NCI-H2196 treated with DMSO at 0.1 percent for 48 hours (cell line): ENCODE data around the gene ATRNL1.
"Not testable (repeated sequence)": the region's sequence is repeated elsewhere in the genome, so short reads cannot be mapped to it uniquely, and the experiment has no call there.

Experiments used
- DNase-seq: peaks from one replicate; lab custom pipeline; 2025; ENCODE audit not compliant: unreplicated experiment; lab: John Stamatoyannopoulos, UW

Gene ATRNL1

GRCh38 chr10:115744089-115744488 lies 650.9 kb downstream of the ATRNL1 start:
- no peak for DNase-seq

GRCh38 chr10:115745943-115746342 lies 652.8 kb downstream of the ATRNL1 start:
- DNase-seq: no peak

- DNase-seq: no peak
These were observed 654.6 kb downstream of the ATRNL1 start for GRCh38 chr10:115747811-115748210.

GRCh38 chr10:115758488-115758887 lies 665.3 kb downstream of the ATRNL1 start:
- DNase-seq: not testable (repeated sequence)

GRCh38 chr10:115760131-115760530 lies 667.0 kb downstream of the ATRNL1 start:
- DNase-seq: no peak

GRCh38 chr10:115761166-115761565 lies 668.0 kb downstream of the ATRNL1 start:
- no peak for DNase-seq

- DNase-seq: no peak
These were observed 668.9 kb downstream of the ATRNL1 start for GRCh38 chr10:115762029-115762428.

- DNase-seq: no peak
These were observed 678.6 kb downstream of the ATRNL1 start for GRCh38 chr10:115771755-115772154.

- DNase-seq: no peak
These were observed 679.4 kb downstream of the ATRNL1 start for GRCh38 chr10:115772606-115773005.

GRCh38 chr10:115773832-115774231 lies 680.7 kb downstream of the ATRNL1 start:
- DNase-seq: no peak

GRCh38 chr10:115774721-115775120 lies 681.6 kb downstream of the ATRNL1 start:
- DNase-seq: no peak

- no peak for DNase-seq
These were observed 684.5 kb downstream of the ATRNL1 start for GRCh38 chr10:115777646-115778045.

- no peak for DNase-seq
These were observed 697.1 kb downstream of the ATRNL1 start for GRCh38 chr10:115790220-115790619.

- no peak for DNase-seq
These were observed 702.8 kb downstream of the ATRNL1 start for GRCh38 chr10:115795964-115796363.

- no peak for DNase-seq
These were observed 708.3 kb downstream of the ATRNL1 start for GRCh38 chr10:115801457-115801856.

- DNase-seq: no peak
These were observed 708.8 kb downstream of the ATRNL1 start for GRCh38 chr10:115801992-115802391.

GRCh38 chr10:115802911-115803310 lies 709.7 kb downstream of the ATRNL1 start:
- no peak for DNase-seq

- DNase-seq: no peak
These were observed 721.4 kb downstream of the ATRNL1 start for GRCh38 chr10:115814542-115814941.

- DNase-seq: no peak
These were observed 724.8 kb downstream of the ATRNL1 start for GRCh38 chr10:115818012-115818411.

GRCh38 chr10:115826396-115826795 lies 733.2 kb downstream of the ATRNL1 start:
- no peak for DNase-seq

GRCh38 chr10:115827231-115828009 lies 734.3 kb downstream of the ATRNL1 start:
- DNase-seq: no peak

GRCh38 chr10:115828182-115828581 lies 735.0 kb downstream of the ATRNL1 start:
- not testable (repeated sequence) for DNase-seq
